Upper lobe of left lung (tissue), 4 donors: ENCODE data around the gene PREPL.

ENCODE experiments used
- CTCF ChIP-seq, 6 experiments: fragments of 450-650 bp in 4 of 6; fragments of 200-600 bp in 2 of 6; sonication (generic) in 2 of 6; IDR thresholded peaks; one replicate each; pipeline ENCODE4 v1.5.1; 2016 to 2019; ENCODE audit warnings: antibody characterized with exemption in 6 of 6
- POLR2AphosphoS5 ChIP-seq, 2 donors: sonication (generic); formaldehyde crosslinking; IDR thresholded peaks; one replicate each; pipeline ENCODE4 v1.5.1; 2017; ENCODE audit warnings: antibody characterized with exemption in 2 of 2

- TF ChIP-seq CTCF (IDR thresholded peaks at IDR 0.05) (no peak), POLR2AphosphoS5 (IDR thresholded peaks at IDR 0.05) (no peak)
Observed at GRCh38 chr2:44377486-44377885, 16.2 kb upstream of the PREPL start.
